GM18511 (cell line): ENCODE results near the gene CRPPA.
"Not testable (repeated sequence)": the region's sequence is repeated elsewhere in the genome, so short reads cannot be mapped to it uniquely, and the experiment has no call there.

Experiments used
- ATAC-seq: cut with Tn5 transposase; IDR thresholded peaks from one replicate; pipeline ENCODE4 v1.9.1; 2021; ENCODE audit warnings: mild to moderate bottlenecking, moderate library complexity; ENCODE audit not compliant: unreplicated experiment

The CRPPA gene

DNA sequence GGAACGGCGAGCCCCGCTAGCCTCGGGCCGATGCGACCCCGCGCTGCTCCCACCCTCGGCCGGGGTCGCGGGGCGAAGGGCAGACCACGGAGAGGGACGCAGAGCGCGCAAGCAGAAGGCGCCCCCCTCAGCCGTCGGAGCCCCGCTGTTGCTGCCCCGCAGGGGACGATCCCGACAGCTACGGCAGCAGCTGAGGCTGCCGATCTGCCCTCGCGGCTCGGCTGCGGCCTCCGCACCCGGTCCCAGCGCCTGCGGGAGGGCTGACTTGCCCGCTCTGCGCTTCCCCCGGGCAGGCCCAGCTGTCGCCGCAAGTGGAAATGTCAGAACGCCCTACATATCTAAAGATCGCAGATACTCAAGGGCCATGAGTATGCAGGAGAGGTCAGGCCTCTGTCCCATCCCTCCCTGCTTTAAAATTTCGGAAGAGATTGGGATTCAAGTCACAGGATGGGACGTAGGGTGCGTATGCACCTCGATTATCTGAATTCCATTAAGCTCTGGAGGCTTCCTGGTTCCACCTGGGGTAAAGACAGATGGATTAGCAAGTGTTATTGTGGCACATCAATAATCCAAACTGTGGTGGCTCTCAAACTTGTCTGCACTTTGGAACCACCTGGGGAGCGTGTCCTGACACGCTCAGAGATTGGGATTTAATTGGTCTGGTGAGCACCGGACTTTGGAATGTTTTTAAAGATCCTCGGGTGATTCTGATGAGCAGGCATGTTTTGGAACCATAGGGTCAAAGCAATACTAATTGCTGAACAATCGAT, at the start of gene CRPPA:
Gene CRPPA, minus strand, starts transcription at position 206 of the 770 bp plus-strand sequence. CDS start 216 bp downstream, outside the sequence.
- ATAC-seq, result peak; percentile 44

DNA sequence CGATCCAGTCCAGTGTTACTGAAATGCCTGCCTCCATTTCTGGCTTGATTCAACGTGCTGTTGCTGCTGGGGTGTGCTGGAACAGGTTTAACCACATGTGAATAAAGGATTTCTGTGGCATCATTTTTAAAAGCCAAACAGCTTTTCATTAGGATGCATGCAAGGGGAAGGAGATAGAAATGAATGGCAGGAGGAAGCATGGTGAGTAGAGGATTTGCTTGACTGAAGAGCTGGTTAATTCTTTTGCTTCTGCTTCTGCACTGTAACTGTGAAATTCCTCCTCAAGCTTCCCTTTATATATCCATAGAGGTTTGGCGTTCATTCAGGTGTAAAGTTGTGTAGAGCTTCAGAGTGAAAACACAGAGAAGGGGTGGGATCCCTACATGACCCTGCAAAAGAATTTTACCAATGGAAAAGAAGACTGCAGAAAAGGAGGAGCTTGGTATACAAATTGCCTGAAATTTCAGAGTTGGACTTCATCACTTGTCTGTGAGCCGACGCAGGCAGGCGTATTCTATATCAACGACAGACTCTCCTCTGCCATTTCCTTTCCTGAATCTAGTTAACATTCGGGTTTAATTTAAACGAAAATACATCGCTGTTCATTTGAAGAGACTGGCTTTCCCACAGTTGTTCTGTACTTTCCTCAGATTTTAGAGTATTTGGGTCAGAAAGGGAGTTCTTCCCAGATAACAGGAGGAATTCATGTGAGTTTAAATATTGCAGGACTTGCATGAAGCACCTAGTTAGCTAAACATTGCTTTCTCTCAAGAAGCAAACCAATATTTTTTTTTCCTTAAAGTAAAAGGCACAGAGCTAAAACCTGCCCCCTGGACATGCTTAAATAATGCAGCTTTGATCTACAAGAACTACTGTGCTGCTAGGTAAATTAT, 44.4 kb upstream of the CRPPA start, which contains the start of gene SOSTDC1:
Gene SOSTDC1, minus strand, starts transcription at position 270 of the 893 bp plus-strand sequence. Its CDS starts 70 bp downstream, at position 200.
- no peak for ATAC-seq

- no peak for ATAC-seq
These were observed 42.8 kb upstream of the CRPPA start for GRCh38 chr7:16463949-16464715.

- no peak for ATAC-seq
These were observed 42.2 kb upstream of the CRPPA start for GRCh38 chr7:16463520-16463919.

- no peak for ATAC-seq
These were observed 41.1 kb upstream of the CRPPA start for GRCh38 chr7:16462431-16462889.

- no peak for ATAC-seq
These were observed 39.6 kb upstream of the CRPPA start for GRCh38 chr7:16460789-16461493.

GRCh38 chr7:16456303-16456702, 35.0 kb upstream of the CRPPA start:
- ATAC-seq, result not testable (repeated sequence)

GRCh38 chr7:16455591-16455990, 34.3 kb upstream of the CRPPA start:
- ATAC-seq, result no peak

GRCh38 chr7:16450366-16450765, 29.0 kb upstream of the CRPPA start:
- no peak for ATAC-seq

DNA sequence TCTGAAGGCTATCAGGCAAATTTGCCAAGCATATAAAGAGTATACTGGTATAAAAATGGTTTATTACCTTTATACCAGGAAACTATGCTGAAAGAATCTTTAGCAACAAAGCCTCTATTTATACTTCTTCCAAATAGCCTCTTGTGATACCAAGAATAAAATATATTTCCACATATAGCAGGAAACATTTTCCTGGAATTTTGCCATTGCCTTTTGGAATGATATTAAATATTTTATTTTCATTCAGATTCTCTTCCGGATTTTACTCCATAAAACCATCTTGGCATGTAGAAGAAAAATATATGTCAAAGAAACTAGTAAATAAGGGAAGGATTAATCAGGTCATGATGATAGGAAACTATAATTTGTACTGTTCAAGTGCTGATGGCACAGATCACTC, 26.5 kb upstream of the CRPPA start:
- ATAC-seq, result no peak

DNA sequence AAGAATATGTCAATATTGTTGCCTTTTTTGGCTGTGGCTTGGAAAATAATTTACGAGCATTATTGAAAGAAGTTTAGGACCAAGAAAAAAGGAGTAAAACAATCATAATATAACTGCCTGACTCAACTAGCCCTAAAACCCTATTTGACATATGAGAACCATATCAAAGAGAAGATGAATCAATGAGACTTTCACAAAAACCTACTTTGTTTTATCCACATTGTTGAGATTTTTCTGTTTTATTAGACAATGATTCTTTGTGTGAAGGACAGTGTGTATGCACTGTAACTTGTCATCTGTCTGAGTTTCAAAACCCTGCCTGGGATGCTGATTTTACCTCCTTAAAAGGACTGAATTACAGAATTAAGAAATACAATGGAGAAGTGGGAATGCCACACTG, 25.2 kb upstream of the CRPPA start:
- ATAC-seq, result no peak

- not testable (repeated sequence) for ATAC-seq
These were observed 22.5 kb upstream of the CRPPA start for GRCh38 chr7:16443871-16444270.

- no peak for ATAC-seq
These were observed 17.6 kb upstream of the CRPPA start for GRCh38 chr7:16438988-16439387.

- no peak for ATAC-seq
These were observed 15.0 kb upstream of the CRPPA start for GRCh38 chr7:16436306-16436705.

- no peak for ATAC-seq
These were observed 12.3 kb upstream of the CRPPA start for GRCh38 chr7:16433568-16434122.

GRCh38 chr7:16432425-16432731, 11.0 kb upstream of the CRPPA start:
- no peak for ATAC-seq

GRCh38 chr7:16431646-16432424, 10.5 kb upstream of the CRPPA start:
- ATAC-seq, result peak; percentile 82

- ATAC-seq, result no peak
These were observed 8.8 kb upstream of the CRPPA start for GRCh38 chr7:16430133-16430532.

DNA sequence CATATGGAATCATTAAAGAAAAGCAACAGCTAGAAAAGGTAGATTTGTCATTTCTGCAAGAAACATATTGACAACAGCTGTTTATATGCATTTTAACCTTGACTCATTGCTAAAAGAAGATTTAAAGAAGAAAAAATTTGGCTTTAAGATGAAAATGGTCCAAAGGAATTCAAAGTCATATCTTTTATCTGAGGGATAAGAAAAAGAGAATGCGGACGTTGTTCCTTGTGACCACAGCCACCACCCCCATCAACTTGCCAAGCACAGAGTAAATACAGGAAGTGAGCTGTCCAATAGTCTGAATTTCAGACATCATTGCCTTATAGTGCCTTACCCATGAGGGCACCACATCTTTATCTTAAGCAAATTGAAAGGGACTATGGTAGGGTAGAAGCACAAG, 7.3 kb upstream of the CRPPA start:
- ATAC-seq, result no peak
